HEK293 (cell line): ENCODE measurements around the gene UPK1A.
A peak's percentile ranks its signal among the peaks of the same experiment; 100 is the strongest.

Experiments used
- CTCF ChIA-PET: fragments of 350-600 bp; formaldehyde crosslinking; extraction: SDS; loops from one replicate; lab custom pipeline; 2021; ENCODE audit warnings: antibody characterized with exemption; lab: Yijun Ruan, JAX
- POLR2A ChIA-PET: fragments of 300-600 bp; formaldehyde crosslinking; extraction: SDS; loops from one replicate; lab custom pipeline; 2020; ENCODE audit warnings: antibody characterized with exemption, inconsistent platforms; lab: Yijun Ruan, JAX
- H3K27ac ChIP-seq: fragments of 200-500 bp; sonication (Bioruptor generic); 2 replicates; pipeline ENCODE4 v1.5.1; 2014; ENCODE audit warnings: low read depth, low read length, control low read depth, inconsistent platforms; ENCODE audit errors: extremely low read depth
- H3K36me3 ChIP-seq, 2 experiments: fragments of 200-500 bp in 1 of 2; sonication (Bioruptor generic) in 1 of 2; 1 replicate in 1 of 2; 2 replicates in 1 of 2; pipeline ENCODE4 v1.5.1; 2014 to 2017; ENCODE audit warnings: inconsistent platforms in 2 of 2, low read length in 2 of 2; ENCODE audit not compliant: control insufficient read depth in 2 of 2, insufficient read depth in 1 of 2
- H3K4me1 ChIP-seq: fragments of 200-500 bp; sonication (Bioruptor generic); 2 replicates; pipeline ENCODE4 v1.5.1; 2014; ENCODE audit warnings: mild to moderate bottlenecking, low read length, inconsistent platforms; ENCODE audit not compliant: control insufficient read depth, insufficient read depth
- H3K4me3 ChIP-seq: 2 replicates; pipeline ENCODE4 v1.5.1; 2011; ENCODE audit warnings: low read depth, mild to moderate bottlenecking, control low read depth, low read length, moderate library complexity
- H3K9me3 ChIP-seq: fragments of 200-500 bp; sonication (Bioruptor generic); 2 replicates; pipeline ENCODE4 v1.5.1; 2014; ENCODE audit warnings: low read depth, low read length, inconsistent platforms; ENCODE audit not compliant: control insufficient read depth, insufficient read depth
- GLI4 ChIP-seq: fragments of 450-650 bp; formaldehyde crosslinking; IDR thresholded peaks from 2 replicates; pipeline ENCODE4 v1.5.1; 2016; ENCODE audit warnings: missing biosample characterization, missing genetic modification characterization
- GLIS2 ChIP-seq: fragments of 450-650 bp; formaldehyde crosslinking; IDR thresholded peaks from 2 replicates; pipeline ENCODE4 v1.5.1; 2016; ENCODE audit warnings: missing biosample characterization, missing genetic modification characterization
- MZF1 ChIP-seq: fragments of 450-650 bp; formaldehyde crosslinking; IDR thresholded peaks from 2 replicates; pipeline ENCODE4 v1.5.1; 2017; ENCODE audit warnings: missing biosample characterization, missing genetic modification characterization, borderline replicate concordance
- RBAK ChIP-seq: fragments of 450-650 bp; formaldehyde crosslinking; IDR thresholded peaks from 2 replicates; pipeline ENCODE4 v1.5.1; 2016; ENCODE audit warnings: missing biosample characterization, missing genetic modification characterization
- SCRT2 ChIP-seq: fragments of 450-650 bp; formaldehyde crosslinking; IDR thresholded peaks from 2 replicates; pipeline ENCODE4 v1.5.1; 2016; ENCODE audit warnings: missing biosample characterization, missing genetic modification characterization
- TRIM28 ChIP-seq: IDR thresholded peaks from 2 replicates; pipeline ENCODE4 v1.6.1; 2011; ENCODE audit warnings: low read length, control low read depth, borderline replicate concordance
- YY1 ChIP-seq: fragments of 450-650 bp; formaldehyde crosslinking; IDR thresholded peaks from 2 replicates; pipeline ENCODE4 v1.5.1; 2018; ENCODE audit warnings: missing biosample characterization, missing genetic modification characterization
- ZBTB8A ChIP-seq: fragments of 450-650 bp; formaldehyde crosslinking; IDR thresholded peaks from 2 replicates; pipeline ENCODE4 v1.5.1; 2016; ENCODE audit warnings: missing biosample characterization, missing genetic modification characterization
- ZNF133 ChIP-seq: fragments of 450-650 bp; formaldehyde crosslinking; IDR thresholded peaks from 2 replicates; pipeline ENCODE4 v1.5.1; 2016; ENCODE audit warnings: missing biosample characterization, missing genetic modification characterization
- ZNF2 ChIP-seq: fragments of 450-650 bp; formaldehyde crosslinking; IDR thresholded peaks from 2 replicates; pipeline ENCODE4 v1.5.1; 2016; ENCODE audit warnings: missing biosample characterization, missing genetic modification characterization
- ZNF221 ChIP-seq: fragments of 450-650 bp; formaldehyde crosslinking; IDR thresholded peaks from 2 replicates; pipeline ENCODE4 v1.5.1; 2017; ENCODE audit warnings: missing biosample characterization, missing genetic modification characterization, borderline replicate concordance
- ZNF302 ChIP-seq: fragments of 450-650 bp; formaldehyde crosslinking; IDR thresholded peaks from 2 replicates; pipeline ENCODE4 v1.5.1; 2016; ENCODE audit warnings: missing biosample characterization, missing genetic modification characterization, low read depth
- ZNF555 ChIP-seq: fragments of 450-650 bp; formaldehyde crosslinking; conservative IDR thresholded peaks from 2 replicates; pipeline ENCODE4 v1.5.1; 2017; ENCODE audit warnings: missing biosample characterization, mild to moderate bottlenecking, missing genetic modification characterization, inconsistent platforms
- ZNF623 ChIP-seq: fragments of 450-650 bp; formaldehyde crosslinking; IDR thresholded peaks from 2 replicates; pipeline ENCODE4 v1.5.1; 2016; ENCODE audit warnings: missing biosample characterization, missing genetic modification characterization
- ZNF626 ChIP-seq: fragments of 450-650 bp; sonication (Bioruptor Pico); formaldehyde crosslinking; IDR thresholded peaks from 2 replicates; pipeline ENCODE4 v1.5.1; 2018; ENCODE audit warnings: missing biosample characterization, missing genetic modification characterization, inconsistent platforms
- ZNF791 ChIP-seq: fragments of 450-650 bp; formaldehyde crosslinking; IDR thresholded peaks from 2 replicates; pipeline ENCODE4 v1.5.1; 2016; ENCODE audit warnings: missing biosample characterization, missing genetic modification characterization
- ZNF837 ChIP-seq: fragments of 450-650 bp; formaldehyde crosslinking; IDR thresholded peaks from 2 replicates; pipeline ENCODE4 v1.5.1; 2016; ENCODE audit warnings: missing biosample characterization, missing genetic modification characterization
- ZSCAN4 ChIP-seq: fragments of 450-650 bp; formaldehyde crosslinking; IDR thresholded peaks from 2 replicates; pipeline ENCODE4 v1.5.1; 2017; ENCODE audit warnings: missing biosample characterization, missing genetic modification characterization
- TF ChIP-seq, protein P1 (sequence below): fragments of 450-650 bp; formaldehyde crosslinking; conservative IDR thresholded peaks from 2 replicates; pipeline ENCODE4 v1.5.1; 2016; ENCODE audit warnings: low read depth, missing biosample characterization, missing genetic modification characterization

Gene UPK1A

GRCh38 chr19:35720648-35721047 is 54.3 kb downstream of the UPK1A start:
- ChIA-PET POLR2A (interaction anchor here (1.3 to 13.6 kb wide), 4 partner anchors 17 to 163 kb away, joined by 3 to 204 read pairs (median 4); partner anchors contain the start of gene LIN37), CTCF (interaction anchor here (1.0 kb wide), 1 partner anchor 10 kb away, joined by 3 read pairs; no protein-coding TSS in a partner anchor)
- Histone ChIP-seq H3K27ac (no peak overlapping the region), H3K36me3 (peaks cover 62 to 63% of the 10 kb centered on the region in 2 experiments), H3K4me3 (no peak overlapping the region), H3K4me1 (peaks cover 20% of the 10 kb centered on the region), H3K9me3 (no peaks in the 10 kb centered on the region)
- TF ChIP-seq ZBTB8A (tag by site-specific recombination): no peak
- peak; percentile 58 for TF ChIP-seq GLIS2

DNA sequence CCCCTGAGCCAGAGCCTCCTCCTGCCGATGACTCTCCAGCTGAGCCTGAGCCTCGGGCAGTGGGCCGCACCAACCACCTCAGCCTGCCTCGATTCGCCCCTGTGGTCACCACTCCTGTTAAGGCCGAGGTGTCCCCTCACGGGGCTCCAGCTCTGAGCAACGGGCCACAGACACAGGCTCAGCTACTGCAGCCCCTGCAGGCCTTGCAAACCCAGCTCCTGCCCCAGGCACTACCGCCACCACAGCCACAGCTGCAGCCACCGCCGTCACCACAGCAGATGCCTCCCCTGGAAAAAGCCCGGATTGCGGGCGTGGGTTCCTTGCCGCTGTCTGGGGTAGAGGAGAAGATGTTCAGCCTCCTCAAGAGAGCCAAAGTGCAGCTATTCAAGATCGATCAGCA is 55.1 kb downstream of the UPK1A start:
- Histone ChIP-seq H3K4me1 (peaks cover 13% of the 10 kb centered on the region), H3K27ac (no peak overlapping the region; the same call in 1 of the 2 replicates), H3K9me3 (no peaks in the 10 kb centered on the region), H3K4me3 (no peak overlapping the region), H3K36me3 (peaks cover 69 to 70% of the 10 kb centered on the region in 2 experiments)
- TF ChIP-seq ZNF626 (tag by site-specific recombination) (no peak), SCRT2 (no peak), GLI4 (tag by site-specific recombination) (no peak), RBAK (tag by site-specific recombination) (no peak), ZNF791 (tag by site-specific recombination) (no peak), ZNF2 (tag by site-specific recombination) (no peak), YY1 (tag by site-specific recombination) (no peak), ZSCAN4 (no peak), TRIM28 (no peak), MZF1 (tag by site-specific recombination) (no peak), ZNF555 (tag by site-specific recombination) (no peak), ZNF623 (tag by site-specific recombination) (no peak), ZNF837 (tag by site-specific recombination) (no peak), ZNF133 (tag by site-specific recombination) (no peak), ZNF302 (tag by site-specific recombination) (no peak), ZNF221 (tag by site-specific recombination) (no peak)
- TF ChIP-seq, protein P1, sequence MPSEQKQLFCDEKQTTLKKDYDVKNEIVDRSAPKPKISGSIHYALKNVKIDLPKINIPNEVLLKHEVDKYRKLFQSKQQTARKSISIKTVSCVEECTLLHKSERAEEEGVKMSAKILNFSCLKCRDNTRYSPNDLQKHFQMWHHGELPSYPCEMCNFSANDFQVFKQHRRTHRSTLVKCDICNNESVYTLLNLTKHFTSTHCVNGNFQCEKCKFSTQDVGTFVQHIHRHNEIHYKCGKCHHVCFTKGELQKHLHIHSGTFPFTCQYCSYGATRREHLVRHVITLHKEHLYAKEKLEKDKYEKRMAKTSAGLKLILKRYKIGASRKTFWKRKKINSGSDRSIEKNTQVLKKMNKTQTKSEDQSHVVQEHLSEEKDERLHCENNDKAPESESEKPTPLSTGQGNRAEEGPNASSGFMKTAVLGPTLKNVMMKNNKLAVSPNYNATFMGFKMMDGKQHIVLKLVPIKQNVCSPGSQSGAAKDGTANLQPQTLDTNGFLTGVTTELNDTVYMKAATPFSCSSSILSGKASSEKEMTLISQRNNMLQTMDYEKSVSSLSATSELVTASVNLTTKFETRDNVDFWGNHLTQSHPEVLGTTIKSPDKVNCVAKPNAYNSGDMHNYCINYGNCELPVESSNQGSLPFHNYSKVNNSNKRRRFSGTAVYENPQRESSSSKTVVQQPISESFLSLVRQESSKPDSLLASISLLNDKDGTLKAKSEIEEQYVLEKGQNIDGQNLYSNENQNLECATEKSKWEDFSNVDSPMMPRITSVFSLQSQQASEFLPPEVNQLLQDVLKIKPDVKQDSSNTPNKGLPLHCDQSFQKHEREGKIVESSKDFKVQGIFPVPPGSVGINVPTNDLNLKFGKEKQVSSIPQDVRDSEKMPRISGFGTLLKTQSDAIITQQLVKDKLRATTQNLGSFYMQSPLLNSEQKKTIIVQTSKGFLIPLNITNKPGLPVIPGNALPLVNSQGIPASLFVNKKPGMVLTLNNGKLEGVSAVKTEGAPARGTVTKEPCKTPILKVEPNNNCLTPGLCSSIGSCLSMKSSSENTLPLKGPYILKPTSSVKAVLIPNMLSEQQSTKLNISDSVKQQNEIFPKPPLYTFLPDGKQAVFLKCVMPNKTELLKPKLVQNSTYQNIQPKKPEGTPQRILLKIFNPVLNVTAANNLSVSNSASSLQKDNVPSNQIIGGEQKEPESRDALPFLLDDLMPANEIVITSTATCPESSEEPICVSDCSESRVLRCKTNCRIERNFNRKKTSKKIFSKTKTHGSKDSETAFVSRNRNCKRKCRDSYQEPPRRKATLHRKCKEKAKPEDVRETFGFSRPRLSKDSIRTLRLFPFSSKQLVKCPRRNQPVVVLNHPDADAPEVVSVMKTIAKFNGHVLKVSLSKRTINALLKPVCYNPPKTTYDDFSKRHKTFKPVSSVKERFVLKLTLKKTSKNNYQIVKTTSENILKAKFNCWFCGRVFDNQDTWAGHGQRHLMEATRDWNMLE (tag by site-specific recombination): no peak
- CTCF ChIA-PET: interaction anchor here (0.6 to 1.0 kb wide), 4 partner anchors 10 to 338 kb away, joined by 3 to 4 read pairs (median 3); no protein-coding TSS in a partner anchor
- POLR2A ChIA-PET: interaction anchor here (0.9 to 13.6 kb wide), 4 partner anchors 16 to 163 kb away, joined by 3 to 204 read pairs (median 6); partner anchors contain the start of gene LIN37
